HTR-8/SVneo (cell line): ENCODE results near the gene GSTA4.
"Not testable (repeated sequence)": the region's sequence is repeated elsewhere in the genome, so short reads cannot be mapped to it uniquely, and the experiment has no call there.

Experiments used
- DNase-seq: peaks from one replicate; pipeline ENCODE4 v3.0.0; 2011; ENCODE audit warnings: low spot score, mixed read lengths; ENCODE audit not compliant: insufficient read length
- FAIRE-seq: peaks from 2 replicates; lab custom pipeline; 2011; peaks lifted over from hg19 to GRCh38; lab: Jason Lieb, UNC

The GSTA4 gene

DNA sequence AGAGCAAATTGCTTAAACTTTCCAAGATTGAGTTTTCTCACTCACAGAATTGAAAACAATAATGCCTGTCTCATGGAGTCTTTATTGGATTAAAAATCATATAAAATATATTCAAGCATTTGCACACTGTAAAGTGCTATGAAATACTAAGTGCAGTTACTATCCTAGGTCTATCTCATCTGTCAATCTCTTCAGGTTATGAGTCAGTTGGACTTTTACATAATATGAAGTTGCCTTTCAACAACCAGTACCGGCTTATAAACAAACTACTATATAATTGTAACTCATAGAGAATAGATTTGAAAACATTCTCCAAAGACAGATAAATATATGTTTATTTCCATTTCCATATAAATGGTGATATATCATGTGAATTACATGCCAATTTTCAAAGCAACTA is 20.4 kb upstream of the GSTA4 start:
- DNase-seq (no peak), FAIRE-seq (no peak)

GRCh38 chr6:53014744-53015143 is 19.7 kb upstream of the GSTA4 start:
- FAIRE-seq (no peak), DNase-seq (no peak)

GRCh38 chr6:53014063-53014462 is 19.0 kb upstream of the GSTA4 start:
- FAIRE-seq (no peak), DNase-seq (no peak)

- DNase-seq, result no peak
- no peak for FAIRE-seq
These were observed 16.9 kb upstream of the GSTA4 start for GRCh38 chr6:53011979-53012378.

DNA sequence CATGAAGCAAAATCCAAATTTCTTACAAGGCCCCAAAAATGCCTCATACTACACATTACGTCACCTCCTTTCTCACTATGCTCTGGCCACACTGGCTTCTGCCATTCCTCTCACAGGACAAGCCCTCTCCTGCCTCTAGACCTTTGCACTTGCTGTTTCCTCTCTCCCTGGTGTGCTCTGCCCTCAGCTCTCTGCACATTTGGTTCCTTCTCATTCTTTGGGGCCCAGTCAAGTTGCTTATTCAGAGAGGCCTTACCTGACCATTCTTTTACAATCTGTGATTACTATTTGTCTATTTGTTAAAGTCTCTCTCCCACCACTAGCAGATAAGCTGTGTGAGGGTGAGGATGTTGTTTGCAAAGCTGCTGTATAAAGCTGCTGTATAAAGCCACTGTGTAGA is 15.4 kb upstream of the GSTA4 start:
- no peak for DNase-seq

GRCh38 chr6:53009511-53009910 is 14.4 kb upstream of the GSTA4 start:
- DNase-seq (no peak), FAIRE-seq (no peak)

More for the DNA sequence above, 15.4 kb upstream of the GSTA4 start:
- no peak for FAIRE-seq

DNA sequence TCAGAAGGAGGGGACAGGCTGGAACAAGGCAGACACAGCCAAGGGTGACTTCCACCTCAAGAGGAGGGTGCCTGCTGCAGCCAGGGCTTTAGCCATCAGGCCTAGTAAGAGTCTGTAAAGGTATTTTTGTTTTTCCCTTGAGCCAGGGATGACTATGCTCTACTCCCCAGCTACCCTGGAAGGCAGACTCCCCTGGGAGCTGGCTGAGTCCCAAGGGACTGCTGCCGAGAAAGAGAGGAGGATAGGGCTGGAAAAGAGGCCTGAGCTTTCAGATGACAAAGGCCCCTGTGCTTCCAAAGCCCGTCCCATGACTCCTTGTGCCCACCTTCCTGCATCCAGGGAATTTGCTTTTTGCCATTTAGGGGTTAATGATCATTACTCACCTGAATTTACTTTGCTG is 14.0 kb upstream of the GSTA4 start:
- FAIRE-seq (no peak), DNase-seq (no peak)

- FAIRE-seq, result not testable (repeated sequence)
These were observed 13.2 kb upstream of the GSTA4 start for GRCh38 chr6:53008192-53008687.

DNA sequence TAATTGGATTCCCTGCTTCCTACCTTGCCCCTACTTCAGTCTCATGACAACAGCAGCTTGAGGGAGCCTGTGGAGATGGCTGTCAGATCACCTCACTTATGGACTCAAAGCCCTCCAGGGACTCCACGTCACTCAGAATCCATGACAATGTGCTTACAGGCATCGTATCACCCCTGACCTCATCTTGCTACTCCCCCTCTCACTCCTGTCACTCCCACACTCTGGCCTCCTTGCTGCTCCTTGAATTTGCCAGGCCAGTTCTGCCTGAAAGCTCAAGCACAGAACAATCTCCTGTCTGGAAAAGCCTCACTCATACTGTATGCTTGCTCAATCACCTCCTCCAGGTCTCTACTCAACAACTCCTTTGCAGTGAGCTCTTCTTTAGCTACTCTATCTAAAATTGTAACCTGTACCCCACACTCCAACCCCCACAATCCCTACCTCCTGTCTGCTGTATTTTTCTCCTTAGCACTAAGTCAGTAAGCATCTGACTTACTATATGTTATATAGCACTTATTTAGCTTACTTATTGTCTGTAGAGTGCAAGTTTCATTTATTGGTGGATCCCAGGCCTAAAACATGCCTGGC is 10.7 kb upstream of the GSTA4 start:
- FAIRE-seq, result no peak
- no peak for DNase-seq

More at GRCh38 chr6:53008192-53008687, 13.2 kb upstream of the GSTA4 start:
- not testable (repeated sequence) for DNase-seq

DNA sequence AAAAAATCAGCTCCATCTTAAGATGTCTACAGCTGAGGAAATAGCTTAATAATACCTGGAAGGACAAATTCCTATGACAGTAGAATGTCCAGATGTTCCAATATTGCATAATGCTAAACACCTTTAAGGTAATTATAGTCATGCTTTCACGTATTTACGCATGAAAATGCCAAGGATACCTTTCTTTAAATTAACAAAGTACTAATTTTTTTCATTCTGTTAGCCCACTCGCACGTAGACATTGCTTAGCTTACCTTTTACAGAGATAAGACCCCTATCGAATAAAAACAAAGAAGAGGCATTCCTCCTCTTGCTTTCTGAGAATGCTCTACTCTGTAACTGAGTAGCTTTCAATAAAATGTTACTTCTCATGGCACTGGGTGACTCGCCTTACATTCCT is 4.4 kb upstream of the GSTA4 start:
- FAIRE-seq (no peak), DNase-seq (no peak)

- DNase-seq (no peak), FAIRE-seq (no peak)
These were observed 3.5 kb upstream of the GSTA4 start for GRCh38 chr6:52998603-52999002.

DNA sequence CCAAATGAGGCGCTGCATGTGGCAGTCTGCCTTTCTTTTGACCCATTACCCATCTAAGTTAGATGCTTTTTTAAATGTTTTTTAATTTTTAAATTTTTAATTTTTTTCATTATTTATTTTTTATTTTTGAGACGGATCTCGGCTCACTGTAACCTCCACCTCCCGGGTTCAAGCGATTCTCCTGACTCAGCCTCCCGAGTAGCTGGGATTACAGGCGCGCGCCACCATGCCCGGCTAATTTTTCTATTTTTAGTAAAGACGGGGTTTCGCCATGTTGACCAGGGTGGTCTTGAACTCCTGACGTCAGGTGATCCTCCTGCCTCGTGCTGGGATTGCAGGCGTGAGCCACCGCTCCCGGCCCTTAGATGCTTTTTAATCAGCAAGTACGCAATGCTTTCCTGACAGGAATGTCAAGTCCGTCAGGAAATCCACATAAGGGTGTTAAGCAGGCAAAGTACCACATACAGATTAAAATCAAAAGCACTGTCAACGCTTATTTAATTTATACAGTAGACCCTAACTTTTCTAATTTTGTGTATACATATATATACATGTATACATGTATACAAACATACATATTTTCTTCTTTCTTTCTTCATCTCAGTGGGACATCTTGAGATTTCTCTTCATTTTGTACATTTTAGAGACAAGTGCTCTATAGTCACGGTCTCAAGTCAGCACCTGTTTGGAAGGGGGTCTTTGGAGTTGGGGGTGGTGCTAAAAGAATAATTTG is 995 bp upstream of the GSTA4 start:
- DNase-seq (no peak), FAIRE-seq (no peak)

DNA sequence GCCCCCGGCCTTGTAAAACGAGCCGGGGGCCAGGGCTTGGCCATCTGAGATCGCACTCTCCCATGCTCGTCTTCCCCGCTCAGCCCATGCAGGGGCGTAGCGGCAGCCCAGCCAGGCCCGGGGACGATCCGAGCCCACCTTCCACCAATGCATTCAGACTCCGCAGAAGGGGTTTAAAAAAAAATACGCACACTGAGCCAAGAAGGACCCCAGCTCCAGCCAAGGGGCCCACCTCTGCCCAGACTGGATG is 320 bp downstream of the GSTA4 start:
- DNase-seq (peak; percentile 30), FAIRE-seq (peak; percentile 51)

GRCh38 chr6:52994031-52994838 is 849 bp downstream of the GSTA4 start:
- DNase-seq, result no peak
- no peak for FAIRE-seq

DNA sequence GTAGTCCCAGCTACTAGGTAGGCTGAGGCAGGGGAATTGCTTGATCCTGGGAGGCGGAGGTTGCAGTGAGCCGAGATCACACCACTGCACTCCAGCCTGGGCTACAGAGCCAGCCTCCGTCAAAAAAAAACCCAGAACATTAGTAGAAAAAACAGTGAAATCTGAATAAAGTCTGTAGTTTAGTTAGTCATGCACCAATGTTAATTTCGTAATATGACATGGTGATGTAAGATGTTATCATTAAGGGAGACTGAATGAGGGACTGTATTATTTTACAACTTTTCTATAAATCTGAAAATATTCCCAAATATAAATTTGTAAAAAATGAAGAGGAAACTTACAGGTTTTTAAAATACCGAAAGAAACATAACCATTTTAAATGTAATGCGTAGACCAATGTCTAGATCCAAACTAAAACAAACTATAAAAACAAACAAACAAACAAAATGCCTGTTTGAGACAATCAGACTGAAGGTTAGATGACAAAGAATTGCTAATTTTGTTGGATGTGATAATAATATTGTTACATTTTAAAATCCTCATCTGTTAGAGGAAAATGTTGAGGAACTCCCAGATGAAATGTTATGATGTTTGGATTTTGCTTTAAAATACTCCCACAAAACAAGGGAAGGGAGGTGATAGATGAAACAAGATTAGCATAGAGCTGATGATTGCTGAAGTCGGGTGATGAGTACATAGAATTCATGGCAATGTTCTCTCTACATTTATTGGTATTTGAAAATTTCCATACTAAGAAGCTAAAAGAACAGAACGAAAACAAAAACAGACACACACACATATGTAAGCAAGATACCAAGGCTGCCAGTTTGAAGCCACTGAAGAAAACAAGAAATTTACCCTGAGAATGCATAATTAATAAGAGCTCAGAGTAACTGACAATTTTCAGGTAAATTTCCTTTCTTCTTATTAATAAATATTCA is 1.8 kb downstream of the GSTA4 start:
- DNase-seq (no peak), FAIRE-seq (no peak)

DNA sequence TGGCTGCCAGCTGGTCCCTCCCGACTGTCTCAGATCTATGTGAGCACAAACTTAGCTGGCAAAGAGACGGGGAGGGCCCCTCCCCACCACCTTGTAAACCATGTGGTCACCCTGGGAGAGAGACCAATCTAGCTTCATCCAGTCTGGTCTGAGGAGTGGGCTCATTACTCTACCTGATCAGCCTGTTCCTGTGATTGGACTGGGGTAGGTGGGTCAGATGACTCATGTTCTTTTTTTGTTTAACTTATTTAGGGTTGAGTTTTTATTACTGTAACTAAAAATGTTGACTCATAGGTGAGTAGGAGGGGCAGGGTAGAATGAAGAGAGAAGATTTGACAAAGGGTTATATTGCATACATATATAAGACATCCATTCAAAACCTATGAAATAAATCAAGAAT is 4.7 kb downstream of the GSTA4 start:
- DNase-seq (peak; percentile 22), FAIRE-seq (no peak)

GRCh38 chr6:52985228-52985627 is 9.9 kb downstream of the GSTA4 start:
- FAIRE-seq (no peak), DNase-seq (no peak)

DNA sequence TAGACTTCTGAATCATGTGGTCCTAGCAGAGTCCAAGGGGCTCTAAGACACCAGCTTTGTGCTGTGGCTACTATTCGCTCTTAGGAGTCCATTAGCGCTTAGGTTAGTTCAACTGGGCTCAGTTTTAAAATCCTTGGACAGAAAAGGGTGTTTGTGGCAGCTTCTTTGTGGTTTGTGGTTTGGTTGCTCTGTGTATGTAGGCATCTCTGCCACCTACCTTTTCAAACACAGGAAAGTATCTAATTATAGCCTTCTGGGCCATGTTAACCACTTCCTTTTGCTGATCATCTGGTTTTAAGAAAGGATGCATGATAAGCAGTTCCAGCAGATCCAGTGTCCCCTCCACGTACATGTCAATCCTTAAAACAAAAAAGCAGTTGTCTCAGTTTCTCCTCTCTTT is 10.8 kb downstream of the GSTA4 start:
- no peak for FAIRE-seq

GRCh38 chr6:52983159-52983848 is 11.8 kb downstream of the GSTA4 start:
- DNase-seq (no peak), FAIRE-seq (no peak)

More for the DNA sequence above, 10.8 kb downstream of the GSTA4 start:
- no peak for DNase-seq

DNA sequence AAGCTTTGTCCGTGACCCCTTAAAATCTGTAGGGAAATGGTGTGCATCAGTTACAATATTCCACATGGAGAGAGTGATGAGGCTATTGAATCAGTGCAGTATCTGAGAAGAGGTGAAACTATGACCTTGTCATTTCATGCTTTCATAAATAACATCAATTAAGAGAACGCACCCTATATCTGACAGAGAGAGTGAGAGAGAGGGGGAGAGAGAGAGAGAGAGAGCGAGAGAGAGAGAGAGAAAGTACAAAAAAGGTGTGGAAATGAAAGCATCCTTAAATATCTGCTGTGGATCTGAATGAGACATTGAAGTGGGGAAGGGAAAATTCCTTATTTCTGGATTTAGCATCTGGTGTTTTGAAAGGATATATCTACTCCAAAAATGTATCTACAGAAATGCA is 12.4 kb downstream of the GSTA4 start:
- FAIRE-seq (no peak), DNase-seq (no peak)
